Mesodermal cell (in vitro differentiated cells): Measurements from ENCODE around the gene ARNT2.
A peak's percentile ranks its signal among the peaks of the same experiment; 100 is the strongest.

Source experiments
- H3K27ac ChIP-seq: 2 replicates; pipeline ENCODE4 v1.7.0; 2013; ENCODE audit warnings: mild to moderate bottlenecking, low read depth, low read length, moderate library complexity; ENCODE audit not compliant: severe bottlenecking
- H3K36me3 ChIP-seq: 2 replicates; pipeline ENCODE4 v1.7.1; 2013; ENCODE audit warnings: mild to moderate bottlenecking, low read length, moderate library complexity; ENCODE audit not compliant: control insufficient read depth, insufficient read depth
- H3K4me1 ChIP-seq: one replicate; pipeline ENCODE4 v1.7.1; 2013; ENCODE audit warnings: mild to moderate bottlenecking, low read length; ENCODE audit not compliant: insufficient read depth, control insufficient read depth, poor library complexity, severe bottlenecking
- H3K4me3 ChIP-seq: 2 replicates; pipeline ENCODE4 v1.7.0; 2013; ENCODE audit warnings: low read length, control low read depth, mild to moderate bottlenecking; ENCODE audit not compliant: insufficient read depth, poor library complexity, severe bottlenecking; ENCODE audit errors: extremely low read depth
- H3K9me3 ChIP-seq: 2 replicates; pipeline ENCODE4 v1.7.1; 2013; ENCODE audit warnings: mild to moderate bottlenecking, low read length, moderate library complexity; ENCODE audit not compliant: control insufficient read depth
- WGBS, 2 experiments: methylation state at CpG; one replicate each; pipeline ENCODE4 v1.1.5; 2013; ENCODE audit warnings: missing lambda C conversion rate in 2 of 2; ENCODE audit not compliant: insufficient coverage in 2 of 2; 5-methylcytosine and 5-hydroxymethylcytosine counted together

Gene ARNT2

GRCh38 chr15:80478075-80478474, 73.9 kb downstream of the ARNT2 start:
- Histone ChIP-seq H3K4me1 (peaks cover 23% of the 10 kb centered on the region), H3K9me3 (peaks cover 15% of the 10 kb centered on the region), H3K36me3 (peaks cover 3% of the 10 kb centered on the region), H3K4me3 (no peak overlapping the region), H3K27ac (no peak overlapping the region)
- WGBS, 2 experiments: 90 to 100% methylated on average over 3 of the region's 3 CpGs

GRCh38 chr15:80479191-80479590, 75.0 kb downstream of the ARNT2 start:
- Histone ChIP-seq H3K9me3 (peaks cover 15% of the 10 kb centered on the region), H3K36me3 (peaks cover 3% of the 10 kb centered on the region), H3K4me1 (peaks cover 23% of the 10 kb centered on the region), H3K27ac (no peak overlapping the region), H3K4me3 (no peak overlapping the region)
- no CpG with 5 or more reads among the region's 1 CpG for WGBS, 2 experiments

- H3K4me1 ChIP-seq: peaks cover 26% of the 10 kb centered on the region
- no peak overlapping the region for H3K4me3 ChIP-seq
- WGBS, 2 experiments: 86 to 93% methylated on average over 5 to 6 of the region's 6 CpGs
- peak overlapping the region; percentile 62 for H3K27ac ChIP-seq
- peaks cover 11% of the 10 kb centered on the region for H3K9me3 ChIP-seq
- peaks cover 3% of the 10 kb centered on the region for H3K36me3 ChIP-seq
Measured at GRCh38 chr15:80480171-80480811, 76.1 kb downstream of the ARNT2 start.

- H3K4me3 ChIP-seq: no peak overlapping the region
Measured at GRCh38 chr15:80480909-80481308, 76.7 kb downstream of the ARNT2 start.

GRCh38 chr15:80482696-80483095, 78.5 kb downstream of the ARNT2 start:
- peaks cover 26% of the 10 kb centered on the region for H3K4me1 ChIP-seq
- 83 to 100% methylated on average over 1 of the region's 1 CpG for WGBS, 2 experiments
- no peaks in the 10 kb centered on the region for H3K9me3 ChIP-seq
- H3K36me3 ChIP-seq: no peaks in the 10 kb centered on the region
- H3K27ac ChIP-seq: no peak overlapping the region
- no peak overlapping the region for H3K4me3 ChIP-seq

More at GRCh38 chr15:80480909-80481308, 76.7 kb downstream of the ARNT2 start:
- Histone ChIP-seq H3K36me3 (peaks cover 3% of the 10 kb centered on the region), H3K9me3 (peaks cover 10% of the 10 kb centered on the region), H3K27ac (peak overlapping the region; percentile 62), H3K4me1 (peaks cover 26% of the 10 kb centered on the region)
- 25% methylated on average over 2 of the region's 4 CpGs; no CpG with 5 or more reads in 1 of the 2 experiments for WGBS, 2 experiments

GRCh38 chr15:80483725-80484161, 79.6 kb downstream of the ARNT2 start:
- no peaks in the 10 kb centered on the region for H3K9me3 ChIP-seq
- 90 to 91% methylated on average over 2 of the region's 2 CpGs for WGBS, 2 experiments
- no peaks in the 10 kb centered on the region for H3K36me3 ChIP-seq
- H3K4me3 ChIP-seq: no peak overlapping the region
- no peak overlapping the region for H3K27ac ChIP-seq
- peaks cover 29% of the 10 kb centered on the region for H3K4me1 ChIP-seq

GRCh38 chr15:80484333-80484864, 80.2 kb downstream of the ARNT2 start:
- no peak overlapping the region for H3K27ac ChIP-seq
- peaks cover 31% of the 10 kb centered on the region for H3K4me1 ChIP-seq
- no peaks in the 10 kb centered on the region for H3K9me3 ChIP-seq
- no peak overlapping the region for H3K4me3 ChIP-seq
- H3K36me3 ChIP-seq: no peaks in the 10 kb centered on the region
- WGBS, 2 experiments: 78 to 79% methylated on average over 4 to 5 of the region's 7 CpGs

GRCh38 chr15:80485370-80486164, 81.4 kb downstream of the ARNT2 start:
- Histone ChIP-seq H3K36me3 (no peaks in the 10 kb centered on the region), H3K4me1 (peaks cover 25% of the 10 kb centered on the region), H3K4me3 (no peak overlapping the region), H3K27ac (no peak overlapping the region), H3K9me3 (no peaks in the 10 kb centered on the region)
- WGBS, 2 experiments: 95 to 98% methylated on average over 5 of the region's 5 CpGs

GRCh38 chr15:80487839-80488390, 83.7 kb downstream of the ARNT2 start:
- H3K27ac ChIP-seq: no peak overlapping the region
- 100% methylated on average over 3 of the region's 4 CpGs; no CpG with 5 or more reads in 1 of the 2 experiments for WGBS, 2 experiments
- H3K4me3 ChIP-seq: no peak overlapping the region
- H3K36me3 ChIP-seq: no peaks in the 10 kb centered on the region
- no peaks in the 10 kb centered on the region for H3K9me3 ChIP-seq
- H3K4me1 ChIP-seq: peaks cover 15% of the 10 kb centered on the region

- Histone ChIP-seq H3K36me3 (no peaks in the 10 kb centered on the region), H3K4me1 (peaks cover 26% of the 10 kb centered on the region), H3K4me3 (no peak overlapping the region), H3K27ac (no peak overlapping the region), H3K9me3 (no peaks in the 10 kb centered on the region)
- 88 to 96% methylated on average over 3 to 6 of the region's 7 CpGs for WGBS, 2 experiments
Measured at GRCh38 chr15:80489030-80489594, 84.9 kb downstream of the ARNT2 start.
